Measurements from ENCODE around the gene EVL. TPM values are rescaled to one million over a fixed set of nuclear protein-coding genes. Genes with fewer than 3 reads are reported as not detected.

EVL gene
- total and polyA plus RNA-seq, 10 of the 15 experiments (the other 5 are each of a cell fraction or from before 2014, with no cell fraction given) = 11.9 to 341 (median 89.8) TPM

DNA sequence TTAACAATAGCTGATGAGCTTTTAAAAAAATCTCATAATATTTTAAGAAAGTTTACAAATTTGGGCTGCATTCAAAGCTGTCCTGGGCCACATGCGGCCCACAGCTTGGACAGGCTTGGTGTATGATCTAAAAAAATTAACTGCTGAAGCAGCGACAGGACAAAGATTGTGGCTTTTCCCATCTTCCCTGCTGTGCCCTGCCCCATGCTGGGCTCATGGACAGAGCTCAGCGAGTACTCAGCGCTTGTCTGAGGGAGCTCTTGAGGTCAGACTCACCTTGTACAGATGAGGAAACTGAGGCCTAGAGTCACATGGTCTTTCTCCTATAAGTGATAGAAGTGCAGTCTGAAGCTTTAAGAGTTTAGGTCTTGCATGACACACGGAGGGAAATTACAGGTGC, 15.0 kb downstream of the EVL start:
- Histone ChIP-seq H4K20me1 (ENCODE audit: control insufficient read depth, insufficient read depth) (no peaks in the 10 kb centered on the region), H3K4me3 (no peak overlapping the region), H3K36me3 (ENCODE audit: control insufficient read depth in 2 of 2, insufficient read depth in 2 of 2, low read length in 1 of 2) (peaks cover 9 to 17% of the 10 kb centered on the region in 2 experiments; a peak in 3 of 4 replicates), H3K9ac (ENCODE audit: control insufficient read depth, insufficient read depth, low read length) (no peak overlapping the region), H2AFZ (ENCODE audit: control insufficient read depth, low read depth, low read length) (no peak overlapping the region), H3K27ac (ENCODE audit: control insufficient read depth, insufficient read depth) (peak overlapping the region; percentile 13; the same call in 1 of the 2 replicates), H3K9me3 (replicated peaks; ENCODE audit: control insufficient read depth, insufficient read depth, low read length) (no peaks in the 10 kb centered on the region), H3K79me2 (ENCODE audit: control insufficient read depth, insufficient read depth, low read length) (peaks cover 50% of the 10 kb centered on the region), H3K27me3 (replicated peaks in 1 of 2; ENCODE audit: control insufficient read depth in 2 of 2, insufficient read depth in 2 of 2, low read length in 1 of 2) (no peaks in the 10 kb centered on the region), H3K4me1 (ENCODE audit: control insufficient read depth, insufficient read depth, low read length) (peaks cover 32% of the 10 kb centered on the region), H3K4me2 (ENCODE audit: control insufficient read depth, insufficient read depth) (peak overlapping the region; percentile 13; the same call in 1 of the 2 replicates)
- TF ChIP-seq NFYA (IDR thresholded peaks at IDR 0.05; ENCODE audit: borderline replicate concordance, low read depth, low read length) (no peak), KLF5 (IDR thresholded peaks at IDR 0.05; ENCODE audit: partially characterized antibody) (no peak), ZNF274 (IDR thresholded peaks at IDR 0.05; ENCODE audit: insufficient read depth, insufficient read length) (no peak), TAF1 (IDR thresholded peaks at IDR 0.05; ENCODE audit: borderline replicate concordance, low read depth, low read length) (no peak), RAD21 (IDR thresholded peaks at IDR 0.05; ENCODE audit: insufficient read depth, low read depth, low read length) (no peak), BACH1 (IDR thresholded peaks at IDR 0.05; ENCODE audit: borderline replicate concordance) (no peak), LARP7 (IDR thresholded peaks at IDR 0.05) (no peak), ZNF384 (IDR thresholded peaks at IDR 0.05; ENCODE audit: borderline replicate concordance, low read depth, low read length) (no peak), POLR2A (IDR thresholded peaks at IDR 0.05; ENCODE audit: low read depth, low read length) (no peak), EP300 (IDR thresholded peaks at IDR 0.05; ENCODE audit: borderline replicate concordance in 1 of 2, control insufficient read depth in 1 of 2, low read depth in 2 of 2, low read length in 2 of 2) (no peak)
- TF ChIP-seq, protein P1, sequence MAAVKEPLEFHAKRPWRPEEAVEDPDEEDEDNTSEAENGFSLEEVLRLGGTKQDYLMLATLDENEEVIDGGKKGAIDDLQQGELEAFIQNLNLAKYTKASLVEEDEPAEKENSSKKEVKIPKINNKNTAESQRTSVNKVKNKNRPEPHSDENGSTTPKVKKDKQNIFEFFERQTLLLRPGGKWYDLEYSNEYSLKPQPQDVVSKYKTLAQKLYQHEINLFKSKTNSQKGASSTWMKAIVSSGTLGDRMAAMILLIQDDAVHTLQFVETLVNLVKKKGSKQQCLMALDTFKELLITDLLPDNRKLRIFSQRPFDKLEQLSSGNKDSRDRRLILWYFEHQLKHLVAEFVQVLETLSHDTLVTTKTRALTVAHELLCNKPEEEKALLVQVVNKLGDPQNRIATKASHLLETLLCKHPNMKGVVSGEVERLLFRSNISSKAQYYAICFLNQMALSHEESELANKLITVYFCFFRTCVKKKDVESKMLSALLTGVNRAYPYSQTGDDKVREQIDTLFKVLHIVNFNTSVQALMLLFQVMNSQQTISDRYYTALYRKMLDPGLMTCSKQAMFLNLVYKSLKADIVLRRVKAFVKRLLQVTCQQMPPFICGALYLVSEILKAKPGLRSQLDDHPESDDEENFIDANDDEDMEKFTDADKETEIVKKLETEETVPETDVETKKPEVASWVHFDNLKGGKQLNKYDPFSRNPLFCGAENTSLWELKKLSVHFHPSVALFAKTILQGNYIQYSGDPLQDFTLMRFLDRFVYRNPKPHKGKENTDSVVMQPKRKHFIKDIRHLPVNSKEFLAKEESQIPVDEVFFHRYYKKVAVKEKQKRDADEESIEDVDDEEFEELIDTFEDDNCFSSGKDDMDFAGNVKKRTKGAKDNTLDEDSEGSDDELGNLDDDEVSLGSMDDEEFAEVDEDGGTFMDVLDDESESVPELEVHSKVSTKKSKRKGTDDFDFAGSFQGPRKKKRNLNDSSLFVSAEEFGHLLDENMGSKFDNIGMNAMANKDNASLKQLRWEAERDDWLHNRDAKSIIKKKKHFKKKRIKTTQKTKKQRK (IDR thresholded peaks at IDR 0.05; ENCODE audit: low read depth, low read length) = no peak
- ChIA-PET SMC1A (ENCODE audit: uncharacterized antibody, unreplicated experiment) (interaction anchor here (0.8 to 2.7 kb wide), 15 partner anchors 9 to 135 kb away, joined by 3 to 12 read pairs (median 3); no protein-coding TSS in a partner anchor), RAD21 (ENCODE audit: unreplicated experiment) (interaction anchor here (0.8 to 2.0 kb wide), 5 partner anchors 8 to 113 kb away, joined by 3 to 12 read pairs (median 3); no protein-coding TSS in a partner anchor), CTCF (interaction anchor here (0.7 to 5.1 kb wide), 10 partner anchors 8 to 99 kb away, joined by 3 to 37 read pairs (median 4); no protein-coding TSS in a partner anchor), POLR2A (interaction anchor here (0.7 to 2.3 kb wide), 7 partner anchors 9 to 178 kb away, joined by 3 to 17 read pairs (median 5); partner anchors contain the start of gene EVL)
- 90% methylated on average over 5 of the region's 5 CpGs for WGBS (ENCODE audit: insufficient coverage, insufficient replicate concordance, low lambda C conversion rate, missing lambda C conversion rate)
- FAIRE-seq (no peak), DNase-seq (ENCODE audit: low read depth, low spot score) (no peak), ATAC-seq (no peak)
- intact Hi-C loops (cut with micrococcal nuclease; ENCODE audit: unreplicated experiment) = no loop called here
- BruUV-seq (replicated peaks) = no TSS peak
- in situ Hi-C loops (cut with MboI) = no loop called here

All from GM12878 (cell line).